ENCODE data around the gene CELSR2.
"Not testable (repeated sequence)": the region's sequence is repeated elsewhere in the genome, so short reads cannot be mapped to it uniquely, and the experiment has no call there.

CELSR2 gene

DNA sequence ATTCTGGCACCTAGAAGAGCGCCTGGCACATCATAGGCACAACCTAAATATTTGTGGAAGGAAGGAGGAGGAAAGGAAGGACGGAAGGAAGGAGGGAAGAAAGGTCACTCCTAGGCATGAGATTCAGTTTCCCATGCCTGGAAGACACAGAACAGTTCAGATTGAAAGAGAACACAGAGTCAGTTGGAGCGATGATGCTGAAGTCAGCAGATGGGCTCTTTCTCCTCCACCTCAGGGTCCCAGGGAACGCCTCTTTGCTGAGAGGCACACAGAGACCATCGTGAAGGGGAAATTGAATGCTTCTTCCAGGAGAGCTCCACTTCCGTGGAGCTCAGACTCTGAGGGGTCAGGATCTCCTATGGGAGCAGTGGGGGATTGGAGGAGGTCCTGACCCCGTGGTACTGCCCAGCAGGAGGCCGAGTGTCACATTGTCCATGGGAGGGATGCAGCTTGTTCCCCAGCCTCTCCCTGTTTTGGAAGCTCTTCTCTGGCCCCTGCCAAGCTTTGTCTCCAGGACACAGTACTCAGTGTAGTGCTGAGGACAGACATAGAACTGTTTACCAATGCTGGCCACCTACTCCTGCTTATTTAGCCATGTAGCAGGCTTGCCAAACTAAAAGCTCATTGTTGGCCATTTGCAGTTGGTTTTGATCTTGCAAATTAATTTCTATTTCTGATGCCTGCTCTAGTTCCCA lies 55.0 kb downstream of the CELSR2 start:
- Histone ChIP-seq H3K4me3 (ENCODE audit: low read depth in 1 of 2, low read length in 2 of 2) (no peak overlapping the region), H3K27me3 (ENCODE audit: control insufficient read depth in 1 of 2, insufficient read depth in 2 of 2, low read length in 2 of 2) (no peaks in the 10 kb centered on the region), H3K4me1 (ENCODE audit: control insufficient read depth in 1 of 2, insufficient read depth in 2 of 2, low read length in 2 of 2) (peaks cover 13 to 25% of the 10 kb centered on the region in 2 donors), H3K36me3 (ENCODE audit: control insufficient read depth in 1 of 2, insufficient read depth in 2 of 2, low read length in 2 of 2) (no peaks in the 10 kb centered on the region), H3K9ac (ENCODE audit: low read depth in 1 of 2, low read length in 2 of 2) (no peak overlapping the region), H3K9me3 (ENCODE audit: control insufficient read depth in 1 of 2, low read length in 2 of 2) (no peaks in the 10 kb centered on the region), H3K27ac (ENCODE audit: low read depth, low read length) (no peak overlapping the region)

DNA sequence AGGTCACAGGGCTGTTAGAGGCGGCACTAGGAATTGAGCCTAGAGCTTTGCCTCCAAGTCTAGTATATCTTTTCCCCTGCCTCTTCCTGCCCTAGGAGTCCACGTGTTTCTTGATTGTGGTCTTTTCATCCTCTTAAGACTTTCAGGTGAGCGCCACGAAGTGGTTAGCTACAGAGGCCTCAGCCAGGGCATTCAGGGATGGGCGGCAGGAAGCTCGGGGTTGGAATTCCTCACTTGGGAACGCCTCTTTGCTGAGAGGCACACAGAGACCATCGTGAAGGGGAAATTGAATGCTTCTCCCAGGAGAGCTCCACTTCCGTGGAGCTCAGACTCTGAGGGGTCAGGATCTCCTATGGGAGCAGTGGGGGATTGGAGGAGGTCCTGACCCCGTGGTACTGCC lies 56.7 kb downstream of the CELSR2 start:
- peaks cover 16 to 18% of the 10 kb centered on the region in 2 donors for H3K4me1 ChIP-seq (ENCODE audit: control insufficient read depth in 1 of 2, insufficient read depth in 2 of 2, low read length in 2 of 2)
- not testable (repeated sequence) for H3K36me3 ChIP-seq (ENCODE audit: control insufficient read depth in 1 of 2, insufficient read depth in 2 of 2, low read length in 2 of 2); H3K27me3 ChIP-seq (ENCODE audit: control insufficient read depth in 1 of 2, insufficient read depth in 2 of 2, low read length in 2 of 2); H3K4me3 ChIP-seq (ENCODE audit: low read depth in 1 of 2, low read length in 2 of 2); H3K27ac ChIP-seq (ENCODE audit: low read depth, low read length); H3K9ac ChIP-seq (ENCODE audit: low read depth in 1 of 2, low read length in 2 of 2); H3K9me3 ChIP-seq (ENCODE audit: control insufficient read depth in 1 of 2, low read length in 2 of 2)

DNA sequence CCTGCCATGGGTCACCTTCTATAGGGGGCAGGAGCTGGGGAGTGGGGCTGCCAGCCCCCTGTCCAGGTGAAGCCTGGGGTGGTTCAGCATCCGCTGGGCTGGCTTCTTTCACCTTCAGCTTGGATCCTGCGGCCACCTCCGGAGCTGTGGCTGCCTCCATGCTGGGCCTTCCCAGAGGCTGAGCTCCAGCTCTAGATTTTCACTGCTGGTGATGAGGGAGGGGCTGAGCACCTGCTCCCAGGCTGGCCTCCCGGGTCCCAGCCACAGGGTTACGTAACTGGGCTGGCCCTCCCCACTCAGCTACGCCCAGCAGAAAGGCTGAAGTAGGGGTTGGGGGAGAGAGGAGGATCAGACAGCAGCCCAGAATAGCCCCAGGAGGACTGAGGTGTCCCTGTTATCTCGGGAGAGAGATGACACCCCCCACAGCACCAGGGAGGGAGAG lies 57.5 kb downstream of the CELSR2 start, which contains the start of gene MYBPHL:
TSS of gene MYBPHL (minus strand) at position 180 of the 442 bp plus-strand sequence. CDS start at position 160, 20 bp downstream.
- Histone ChIP-seq H3K27ac (ENCODE audit: low read depth, low read length) (peak within 1 kb of the TSS; percentile 34), H3K4me3 (ENCODE audit: low read depth in 1 of 2, low read length in 2 of 2) (no peak within 1 kb of the TSS), H3K36me3 (ENCODE audit: control insufficient read depth in 1 of 2, insufficient read depth in 2 of 2, low read length in 2 of 2) (peaks cover 0 to 5% of the 10 kb centered on the region in 2 donors), H3K9me3 (ENCODE audit: control insufficient read depth in 1 of 2, low read length in 2 of 2) (no peaks in the 10 kb centered on the region), H3K4me1 (ENCODE audit: control insufficient read depth in 1 of 2, insufficient read depth in 2 of 2, low read length in 2 of 2) (peaks cover 16 to 18% of the 10 kb centered on the region in 2 donors), H3K9ac (ENCODE audit: low read depth in 1 of 2, low read length in 2 of 2) (peak within 1 kb of the TSS in 1 of 2 donors; percentile 5), H3K27me3 (ENCODE audit: control insufficient read depth in 1 of 2, insufficient read depth in 2 of 2, low read length in 2 of 2) (no peaks in the 10 kb centered on the region)

DNA sequence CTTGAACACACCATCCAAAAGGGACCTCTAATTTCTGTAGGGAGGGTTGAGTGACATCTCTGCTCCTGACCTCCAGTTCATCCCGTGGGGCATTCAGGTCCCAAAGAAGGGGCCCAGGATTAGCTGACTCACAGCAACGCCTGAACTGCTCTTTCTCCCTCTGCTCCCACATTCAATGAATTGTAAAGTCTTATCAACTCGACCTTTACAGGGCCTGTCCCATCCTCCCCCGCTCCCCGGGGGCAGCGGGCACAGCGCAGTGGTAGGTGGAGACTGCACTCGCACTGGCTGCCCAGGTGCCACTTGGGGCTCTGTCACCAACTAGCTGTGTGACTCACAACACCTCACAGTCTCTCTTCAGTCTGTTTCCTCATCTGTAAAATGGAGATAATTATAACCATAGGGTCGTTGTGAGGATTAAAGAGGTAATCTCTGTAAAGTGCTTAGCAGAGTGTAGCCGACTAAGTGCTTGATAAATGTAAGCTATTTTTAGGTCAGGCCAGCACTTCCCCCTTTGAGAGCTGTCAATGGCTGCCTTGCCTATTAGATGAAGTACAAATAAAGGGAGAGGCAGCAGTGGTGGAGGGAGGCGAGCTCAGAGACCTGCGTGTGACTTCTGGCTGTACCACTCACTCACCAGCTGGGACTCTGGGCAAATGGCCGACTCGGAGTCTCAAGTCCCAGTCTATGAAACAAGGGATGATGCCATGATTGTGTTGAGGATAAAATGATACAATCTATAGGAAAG lies 58.1 kb downstream of the CELSR2 start:
- Histone ChIP-seq H3K4me3 (ENCODE audit: low read depth in 1 of 2, low read length in 2 of 2) (no peak overlapping the region), H3K36me3 (ENCODE audit: control insufficient read depth in 1 of 2, insufficient read depth in 2 of 2, low read length in 2 of 2) (peaks cover 0 to 5% of the 10 kb centered on the region in 2 donors), H3K4me1 (ENCODE audit: control insufficient read depth in 1 of 2, insufficient read depth in 2 of 2, low read length in 2 of 2) (peaks cover 16 to 18% of the 10 kb centered on the region in 2 donors), H3K9me3 (ENCODE audit: control insufficient read depth in 1 of 2, low read length in 2 of 2) (no peaks in the 10 kb centered on the region), H3K27me3 (ENCODE audit: control insufficient read depth in 1 of 2, insufficient read depth in 2 of 2, low read length in 2 of 2) (no peaks in the 10 kb centered on the region), H3K9ac (ENCODE audit: low read depth in 1 of 2, low read length in 2 of 2) (peak overlapping the region in 1 of 2 donors; percentile 5), H3K27ac (ENCODE audit: low read depth, low read length) (peak overlapping the region; percentile 34)

DNA sequence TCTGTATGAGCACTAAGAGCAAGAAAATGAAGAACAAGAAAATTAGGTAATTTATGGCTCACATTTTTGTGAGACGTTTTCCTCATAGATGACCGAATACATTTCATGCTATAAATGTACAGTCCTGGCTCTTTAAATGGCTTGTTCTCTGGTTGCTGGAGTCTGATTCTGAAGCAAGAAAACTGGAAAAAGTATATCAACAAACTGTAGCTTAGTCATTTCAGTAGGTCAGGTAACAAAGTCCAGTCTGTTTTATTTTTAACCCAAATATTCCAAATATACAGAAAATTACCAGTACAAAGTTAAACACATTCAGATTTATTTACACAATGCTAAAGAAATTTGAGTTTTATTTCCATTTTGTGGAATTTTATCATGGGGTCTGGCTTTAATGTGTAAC lies 60.0 kb downstream of the CELSR2 start:
- H3K9me3 ChIP-seq (ENCODE audit: control insufficient read depth in 1 of 2, low read length in 2 of 2) = no peaks in the 10 kb centered on the region
- H3K27ac ChIP-seq (ENCODE audit: low read depth, low read length) = no peak overlapping the region
- H3K9ac ChIP-seq (ENCODE audit: low read depth in 1 of 2, low read length in 2 of 2) = no peak overlapping the region
- no peaks in the 10 kb centered on the region for H3K27me3 ChIP-seq (ENCODE audit: control insufficient read depth in 1 of 2, insufficient read depth in 2 of 2, low read length in 2 of 2)
- peaks cover 16 to 20% of the 10 kb centered on the region in 2 donors for H3K4me1 ChIP-seq (ENCODE audit: control insufficient read depth in 1 of 2, insufficient read depth in 2 of 2, low read length in 2 of 2)
- H3K36me3 ChIP-seq (ENCODE audit: control insufficient read depth in 1 of 2, insufficient read depth in 2 of 2, low read length in 2 of 2) = peaks cover 6 to 11% of the 10 kb centered on the region in 2 donors
- H3K4me3 ChIP-seq (ENCODE audit: low read depth in 1 of 2, low read length in 2 of 2) = no peak overlapping the region

DNA sequence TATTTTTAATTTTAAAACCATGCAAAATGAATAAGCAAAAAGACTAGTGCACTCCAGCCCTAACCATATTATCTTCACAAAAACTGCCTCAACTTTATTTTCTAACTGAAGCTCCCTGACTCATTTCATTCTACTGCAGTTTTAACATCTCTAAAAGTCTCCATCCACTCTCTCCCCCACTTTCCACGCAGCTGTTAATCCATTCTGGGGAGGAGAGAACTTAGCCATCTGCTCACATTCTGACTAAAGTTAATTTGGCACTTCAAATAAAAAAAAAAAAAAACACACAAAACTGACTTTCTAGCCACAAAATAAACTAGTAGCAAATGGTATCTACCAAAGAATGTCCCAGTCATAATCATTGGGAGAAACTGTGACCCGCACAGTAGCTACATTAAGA lies 62.9 kb downstream of the CELSR2 start:
- no peaks in the 10 kb centered on the region for H3K9me3 ChIP-seq (ENCODE audit: control insufficient read depth in 1 of 2, low read length in 2 of 2)
- no peak overlapping the region for H3K4me3 ChIP-seq (ENCODE audit: low read depth in 1 of 2, low read length in 2 of 2)
- H3K36me3 ChIP-seq (ENCODE audit: control insufficient read depth in 1 of 2, insufficient read depth in 2 of 2, low read length in 2 of 2) = peaks cover 16 to 31% of the 10 kb centered on the region in 2 donors
- no peaks in the 10 kb centered on the region for H3K27me3 ChIP-seq (ENCODE audit: control insufficient read depth in 1 of 2, insufficient read depth in 2 of 2, low read length in 2 of 2)
- peaks cover 10 to 14% of the 10 kb centered on the region in 2 donors for H3K4me1 ChIP-seq (ENCODE audit: control insufficient read depth in 1 of 2, insufficient read depth in 2 of 2, low read length in 2 of 2)
- no peak overlapping the region for H3K9ac ChIP-seq (ENCODE audit: low read depth in 1 of 2, low read length in 2 of 2)
- no peak overlapping the region for H3K27ac ChIP-seq (ENCODE audit: low read depth, low read length)

DNA sequence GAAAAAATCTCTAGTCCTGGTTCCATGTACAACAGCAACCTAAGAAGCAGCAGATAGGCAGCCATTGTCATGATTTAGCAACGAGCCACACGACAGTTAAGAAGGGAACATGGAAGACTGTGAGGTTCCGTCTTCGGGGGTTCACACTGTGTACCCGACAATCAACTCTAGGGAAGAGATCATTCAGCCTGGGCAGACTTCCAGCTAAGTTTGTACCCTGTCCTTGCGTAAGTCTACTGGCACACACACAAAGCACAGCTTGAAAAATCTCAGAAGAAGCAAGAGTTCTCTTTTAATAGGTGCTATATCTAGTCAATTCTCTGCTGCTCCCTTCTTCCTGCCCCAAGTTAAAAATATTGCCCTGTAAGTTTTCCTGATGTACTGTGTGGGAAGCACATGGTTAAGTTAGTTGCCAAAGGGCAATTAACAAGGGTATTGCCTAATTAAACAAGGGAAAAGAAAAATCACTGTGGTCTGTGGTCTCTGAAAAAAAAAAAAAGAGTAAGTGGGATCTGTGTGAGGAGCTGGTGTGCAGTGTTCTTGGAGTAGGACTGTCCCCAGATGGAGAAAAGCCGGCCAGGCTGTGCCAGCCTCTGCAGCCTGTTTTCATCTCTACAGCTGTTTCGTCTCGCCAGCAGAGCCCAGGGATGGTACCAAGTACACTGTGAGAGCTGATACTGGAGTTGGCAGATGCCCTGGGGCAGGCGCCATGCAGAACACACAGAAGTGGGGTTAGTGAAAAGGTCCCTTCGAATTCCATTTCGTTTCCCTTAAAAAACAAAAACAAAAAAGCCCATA lies 63.8 kb downstream of the CELSR2 start:
- Histone ChIP-seq H3K4me1 (ENCODE audit: control insufficient read depth in 1 of 2, insufficient read depth in 2 of 2, low read length in 2 of 2) (peaks cover 3 to 6% of the 10 kb centered on the region in 2 donors), H3K9me3 (ENCODE audit: control insufficient read depth in 1 of 2, low read length in 2 of 2) (no peaks in the 10 kb centered on the region), H3K4me3 (ENCODE audit: low read depth in 1 of 2, low read length in 2 of 2) (no peak overlapping the region), H3K27me3 (ENCODE audit: control insufficient read depth in 1 of 2, insufficient read depth in 2 of 2, low read length in 2 of 2) (no peaks in the 10 kb centered on the region), H3K36me3 (ENCODE audit: control insufficient read depth in 1 of 2, insufficient read depth in 2 of 2, low read length in 2 of 2) (peaks cover 16 to 38% of the 10 kb centered on the region in 2 donors), H3K9ac (ENCODE audit: low read depth in 1 of 2, low read length in 2 of 2) (no peak overlapping the region), H3K27ac (ENCODE audit: low read depth, low read length) (no peak overlapping the region)

DNA sequence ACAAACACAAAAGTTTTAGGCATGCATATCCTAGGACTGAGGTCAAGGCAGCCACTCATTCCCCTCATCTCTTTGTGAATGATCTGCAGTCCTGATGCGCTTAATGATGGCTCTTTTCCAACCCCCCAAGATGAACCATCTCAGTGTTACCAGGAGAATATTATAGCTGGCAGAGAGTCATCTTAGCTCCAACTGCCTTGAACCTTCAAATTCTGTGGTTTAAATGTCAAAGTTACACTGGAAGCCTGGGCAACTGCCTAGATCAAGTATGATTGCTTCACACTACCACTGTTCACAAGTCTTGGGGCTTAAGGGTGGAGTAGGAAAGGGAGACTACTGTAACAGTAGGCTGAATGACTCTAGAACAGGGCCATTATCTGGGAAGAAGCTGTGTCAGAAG lies 65.5 kb downstream of the CELSR2 start:
- Histone ChIP-seq H3K36me3 (ENCODE audit: control insufficient read depth in 1 of 2, insufficient read depth in 2 of 2, low read length in 2 of 2) (peaks cover 16 to 45% of the 10 kb centered on the region in 2 donors), H3K27ac (ENCODE audit: low read depth, low read length) (no peak overlapping the region), H3K4me1 (ENCODE audit: control insufficient read depth in 1 of 2, insufficient read depth in 2 of 2, low read length in 2 of 2) (peaks cover 1 to 6% of the 10 kb centered on the region in 2 donors)

DNA sequence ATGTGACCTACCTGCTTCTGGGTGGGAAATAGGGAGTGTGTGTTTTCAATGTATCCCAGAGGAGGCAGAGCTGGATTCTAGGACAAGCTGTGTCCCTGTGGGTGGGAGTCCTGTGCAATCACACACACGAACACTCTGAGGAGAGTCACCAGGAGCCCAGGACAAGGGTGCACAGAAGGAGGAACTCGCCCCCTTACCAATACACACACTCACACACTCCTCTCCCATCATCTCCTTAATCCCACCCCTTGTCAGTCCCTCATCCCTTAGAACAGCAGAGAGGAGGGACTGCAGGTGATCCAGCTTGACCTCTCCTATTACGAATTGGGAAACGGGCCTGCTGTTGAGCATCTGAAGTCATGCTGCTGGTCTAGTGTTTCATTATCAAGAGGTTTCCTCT lies 65.9 kb downstream of the CELSR2 start:
- H3K4me3 ChIP-seq (ENCODE audit: low read depth in 1 of 2, low read length in 2 of 2) = no peak overlapping the region
- H3K4me1 ChIP-seq (ENCODE audit: control insufficient read depth in 1 of 2, insufficient read depth in 2 of 2, low read length in 2 of 2) = peaks cover 0 to 6% of the 10 kb centered on the region in 2 donors
- H3K9me3 ChIP-seq (ENCODE audit: control insufficient read depth in 1 of 2, low read length in 2 of 2) = no peaks in the 10 kb centered on the region
- H3K27ac ChIP-seq (ENCODE audit: low read depth, low read length) = no peak overlapping the region
- H3K9ac ChIP-seq (ENCODE audit: low read depth in 1 of 2, low read length in 2 of 2) = no peak overlapping the region
- no peaks in the 10 kb centered on the region for H3K27me3 ChIP-seq (ENCODE audit: control insufficient read depth in 1 of 2, insufficient read depth in 2 of 2, low read length in 2 of 2)
- peaks cover 21 to 47% of the 10 kb centered on the region in 2 donors for H3K36me3 ChIP-seq (ENCODE audit: control insufficient read depth in 1 of 2, insufficient read depth in 2 of 2, low read length in 2 of 2)

More for the DNA sequence above, 65.5 kb downstream of the CELSR2 start:
- no peaks in the 10 kb centered on the region for H3K9me3 ChIP-seq (ENCODE audit: control insufficient read depth in 1 of 2, low read length in 2 of 2)
- H3K4me3 ChIP-seq (ENCODE audit: low read depth in 1 of 2, low read length in 2 of 2) = no peak overlapping the region
- H3K9ac ChIP-seq (ENCODE audit: low read depth in 1 of 2, low read length in 2 of 2) = no peak overlapping the region
- no peaks in the 10 kb centered on the region for H3K27me3 ChIP-seq (ENCODE audit: control insufficient read depth in 1 of 2, insufficient read depth in 2 of 2, low read length in 2 of 2)
